Measurements from ENCODE around the gene COMTD1.

DNA sequence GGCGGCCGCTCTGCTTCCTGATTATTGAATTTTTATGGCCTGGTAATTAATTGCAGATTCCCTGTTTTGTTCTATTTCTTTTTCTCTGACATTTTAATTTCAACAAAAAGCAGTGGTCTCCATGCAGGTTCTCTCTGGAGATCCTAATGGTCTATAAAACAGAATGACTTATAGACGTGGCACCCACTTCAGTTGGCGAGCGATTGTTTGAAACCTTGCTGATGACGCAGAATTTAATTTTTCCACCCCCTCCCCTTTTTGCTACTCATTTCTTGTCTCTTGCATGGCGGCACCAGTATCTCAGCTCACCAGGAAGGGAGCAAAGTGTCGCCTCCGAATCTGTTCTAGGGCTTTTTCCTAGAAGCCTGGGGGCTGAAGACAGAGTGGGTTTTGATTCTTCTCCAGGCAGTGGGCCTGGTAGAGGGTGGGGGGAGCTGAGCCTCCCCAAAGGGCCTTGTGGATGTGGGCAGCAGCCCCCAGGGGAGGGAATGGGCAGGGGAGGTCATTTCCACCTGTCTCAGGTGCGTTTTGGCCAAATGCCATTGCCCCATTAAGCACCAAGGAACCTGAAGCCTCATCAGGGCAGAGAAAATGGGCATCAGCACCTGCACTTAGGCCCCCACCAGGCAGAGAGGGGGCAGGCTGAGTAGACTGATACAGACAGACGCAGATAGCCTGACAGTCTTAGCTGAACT, 3.5 kb upstream of the COMTD1 start:
- TF ChIP-seq EZH2 (IDR thresholded peaks at IDR 0.05; ENCODE audit: insufficient read depth, poor library complexity, severe bottlenecking) (no peak), EZH2phosphoT487 (IDR thresholded peaks at IDR 0.05; ENCODE audit: insufficient read depth, low read depth) (no peak)
